ENCODE results near the gene SKI. TPM values are rescaled to one million over a fixed set of nuclear protein-coding genes. Genes with fewer than 3 reads are reported as not detected.
A peak's percentile ranks its signal among the peaks of the same experiment; 100 is the strongest.

SKI gene
- polyA plus RNA-seq, 3 donors: 0.20 to 6.6 (median 0.25) TPM

GRCh38 chr1:2251786-2252185 lies 23.7 kb downstream of the SKI start:
- no peak overlapping the region for H3K4me3 Mint-ChIP-seq

GRCh38 chr1:2252423-2252822 lies 24.3 kb downstream of the SKI start:
- DNase-seq: no peak
- no peak overlapping the region for H3K27ac ChIP-seq (ENCODE audit: low read depth in 1 of 2, low read length in 2 of 2)
- 91% methylated on average over 10 of the region's 17 CpGs for WGBS (ENCODE audit: insufficient coverage)

More at GRCh38 chr1:2251786-2252185, 23.7 kb downstream of the SKI start:
- intact Hi-C loops (cut with micrococcal nuclease): no loop called here
- no peak overlapping the region for H3K4me2 ChIP-seq (replicated peaks; ENCODE audit: extremely low read depth, low read length, poor library complexity, severe bottlenecking)
- Mint-ChIP-seq H3K4me1 (peaks cover 35% of the 10 kb centered on the region), H3K36me3 (peaks cover 36 to 51% of the 10 kb centered on the region in 2 donors), H3K27me3 (ENCODE audit: low read depth in 3 of 3) (peaks cover 0 to 13% (median 1%) of the 10 kb centered on the region in 3 donors), H3K27ac (peak overlapping the region in 3 of 7 donors; percentile 7 to 50 (median 47)), H3K9me3 (peaks cover 3 to 14% (median 5%) of the 10 kb centered on the region in 7 donors)
- H3K4me1 ChIP-seq (ENCODE audit: control insufficient read depth in 1 of 2, insufficient read depth in 2 of 2, low read length in 2 of 2): peaks cover 17 to 40% of the 10 kb centered on the region in 2 donors
- 90% methylated on average over 13 of the region's 17 CpGs for WGBS (ENCODE audit: insufficient coverage)
- H3K4me3 ChIP-seq (replicated peaks in 1 of 3; ENCODE audit: low read depth in 2 of 3, low read length in 3 of 3): no peak overlapping the region
- peaks cover 94% of the 10 kb centered on the region for H4K20me1 ChIP-seq (ENCODE audit: insufficient read depth, low read length)
- no peak for TF ChIP-seq CTCF (IDR thresholded peaks at IDR 0.05)
- no peak for DNase-seq
- H3K79me2 ChIP-seq (ENCODE audit: insufficient read depth, low read length): peaks cover 85% of the 10 kb centered on the region
- H3K27me3 ChIP-seq (ENCODE audit: control insufficient read depth in 2 of 2, insufficient read depth in 2 of 2, low read length in 2 of 2): no peaks in the 10 kb centered on the region
- H3K27ac ChIP-seq (ENCODE audit: low read depth in 1 of 2, low read length in 2 of 2): no peak overlapping the region
- H3K36me3 ChIP-seq (replicated peaks in 1 of 2; ENCODE audit: control insufficient read depth in 1 of 2, insufficient read depth in 2 of 2, low read length in 2 of 2): peaks cover 0 to 4% of the 10 kb centered on the region in 2 donors
- H2AFZ ChIP-seq (ENCODE audit: insufficient read depth, low read depth, low read length, poor library complexity, severe bottlenecking): no peak overlapping the region
- no peak overlapping the region for H3K9ac ChIP-seq (ENCODE audit: insufficient read depth, low read length, poor library complexity, severe bottlenecking)
- H3K9me3 ChIP-seq (replicated peaks in 1 of 2; ENCODE audit: control insufficient read depth in 1 of 2, insufficient read depth in 1 of 2, low read length in 2 of 2): peaks cover 0 to 20% of the 10 kb centered on the region in 2 donors

More at GRCh38 chr1:2252423-2252822, 24.3 kb downstream of the SKI start:
- no peak overlapping the region for H3K4me2 ChIP-seq (replicated peaks; ENCODE audit: extremely low read depth, low read length, poor library complexity, severe bottlenecking)
- H2AFZ ChIP-seq (ENCODE audit: insufficient read depth, low read depth, low read length, poor library complexity, severe bottlenecking): no peak overlapping the region
- peaks cover 0 to 20% of the 10 kb centered on the region in 2 donors for H3K9me3 ChIP-seq (replicated peaks in 1 of 2; ENCODE audit: control insufficient read depth in 1 of 2, insufficient read depth in 1 of 2, low read length in 2 of 2)
- peaks cover 90% of the 10 kb centered on the region for H3K79me2 ChIP-seq (ENCODE audit: insufficient read depth, low read length)
- Mint-ChIP-seq H3K9me3 (peaks cover 0 to 14% (median 5%) of the 10 kb centered on the region in 7 donors), H3K4me3 (no peak overlapping the region), H3K27ac (peak overlapping the region in 2 of 7 donors; percentile 53 to 66), H3K27me3 (ENCODE audit: low read depth in 3 of 3) (peaks cover 0 to 10% (median 1%) of the 10 kb centered on the region in 3 donors), H3K36me3 (peaks cover 39 to 55% of the 10 kb centered on the region in 2 donors), H3K4me1 (peaks cover 28% of the 10 kb centered on the region)
- intact Hi-C loops (cut with micrococcal nuclease): no loop called here
- no peak overlapping the region for H3K9ac ChIP-seq (ENCODE audit: insufficient read depth, low read length, poor library complexity, severe bottlenecking)
- peaks cover 94% of the 10 kb centered on the region for H4K20me1 ChIP-seq (ENCODE audit: insufficient read depth, low read length)
- H3K36me3 ChIP-seq (replicated peaks in 1 of 2; ENCODE audit: control insufficient read depth in 1 of 2, insufficient read depth in 2 of 2, low read length in 2 of 2): peaks cover 0 to 4% of the 10 kb centered on the region in 2 donors
- no peaks in the 10 kb centered on the region for H3K27me3 ChIP-seq (ENCODE audit: control insufficient read depth in 2 of 2, insufficient read depth in 2 of 2, low read length in 2 of 2)
- peaks cover 11 to 34% of the 10 kb centered on the region in 2 donors for H3K4me1 ChIP-seq (ENCODE audit: control insufficient read depth in 1 of 2, insufficient read depth in 2 of 2, low read length in 2 of 2)
- TF ChIP-seq CTCF (IDR thresholded peaks at IDR 0.05): no peak
- H3K4me3 ChIP-seq (replicated peaks in 1 of 3; ENCODE audit: low read depth in 2 of 3, low read length in 3 of 3): no peak overlapping the region

Data from CD14-positive monocyte (primary cell).